ENCODE data around the gene ZCCHC17.
"Not testable (repeated sequence)": the region's sequence is repeated elsewhere in the genome, so short reads cannot be mapped to it uniquely, and the experiment has no call there.

The ZCCHC17 gene, protein sequence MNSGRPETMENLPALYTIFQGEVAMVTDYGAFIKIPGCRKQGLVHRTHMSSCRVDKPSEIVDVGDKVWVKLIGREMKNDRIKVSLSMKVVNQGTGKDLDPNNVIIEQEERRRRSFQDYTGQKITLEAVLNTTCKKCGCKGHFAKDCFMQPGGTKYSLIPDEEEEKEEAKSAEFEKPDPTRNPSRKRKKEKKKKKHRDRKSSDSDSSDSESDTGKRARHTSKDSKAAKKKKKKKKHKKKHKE

DNA sequence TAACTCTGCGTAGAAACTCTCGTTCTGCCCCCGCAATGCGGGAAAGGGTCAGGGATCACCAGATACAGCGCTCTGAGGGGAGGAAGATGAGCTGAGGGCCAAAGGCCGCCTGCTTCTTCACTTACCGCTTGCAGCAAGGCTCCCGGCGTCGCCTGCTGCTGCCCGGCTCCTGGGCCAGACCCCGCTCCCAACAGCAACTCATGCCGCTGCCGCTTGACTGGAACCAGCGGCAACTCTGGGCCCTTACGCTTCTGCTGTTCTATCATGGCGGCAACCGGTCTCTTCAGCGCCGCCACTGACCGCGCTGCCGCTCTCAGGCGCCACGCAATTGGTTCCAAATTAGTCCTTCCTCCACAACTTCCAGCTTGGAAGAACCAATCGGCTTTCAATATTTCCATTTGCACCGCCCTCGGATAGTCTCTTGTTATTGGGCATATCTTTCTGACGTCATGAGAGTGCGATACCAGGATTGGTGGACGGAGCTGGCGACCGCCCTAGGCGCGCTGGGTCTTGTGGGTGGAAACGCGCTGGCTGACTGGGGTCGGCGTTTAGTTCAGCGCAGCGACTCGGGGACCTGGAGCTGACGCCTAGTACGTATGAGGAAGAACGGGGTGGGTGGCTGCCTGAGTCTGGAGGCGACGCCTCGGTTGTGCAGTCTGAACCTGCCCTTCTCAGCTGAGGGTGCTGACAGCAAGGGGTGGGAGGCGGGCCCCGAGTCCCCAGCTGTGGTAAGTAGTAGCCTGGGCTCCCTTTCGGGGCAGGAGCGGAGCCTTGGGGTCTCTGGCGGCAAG is at the start of gene ZCCHC17, which contains the start of gene SNRNP40:
ZCCHC17 (plus strand) TSS at position 547 of the 791 bp plus-strand sequence. CDS start 13,067 bp downstream, outside the sequence.
SNRNP40 (minus strand) TSS at position 303 of the 791 bp plus-strand sequence; CDS start at position 266, 37 bp downstream.
- DNase-seq (ENCODE audit: extremely low read depth in 1 of 2, low read depth in 1 of 2) = peak; percentile 86 to 95

DNA sequence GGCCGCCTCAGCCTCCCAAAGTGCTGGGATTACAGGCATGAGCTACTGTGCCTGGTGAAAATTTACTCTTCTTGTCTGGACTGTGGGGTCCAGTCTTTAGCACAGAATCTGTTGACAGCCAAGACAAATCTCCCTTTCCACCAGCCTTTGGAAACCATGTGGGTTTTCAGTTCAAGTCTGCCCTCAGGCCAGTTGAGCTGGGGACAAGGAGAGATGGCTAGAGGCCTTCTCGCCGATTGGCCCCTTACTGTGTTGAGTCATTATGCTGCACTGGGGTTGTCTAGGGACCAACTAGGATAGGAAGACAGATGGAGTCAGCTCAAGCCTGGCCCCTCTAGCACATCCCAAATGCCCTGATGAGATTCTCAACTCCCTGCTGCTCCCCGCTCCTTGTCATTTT is 48.6 kb upstream of the ZCCHC17 start:
- DNase-seq (ENCODE audit: extremely low read depth in 1 of 2, low read depth in 1 of 2) = no peak

DNA sequence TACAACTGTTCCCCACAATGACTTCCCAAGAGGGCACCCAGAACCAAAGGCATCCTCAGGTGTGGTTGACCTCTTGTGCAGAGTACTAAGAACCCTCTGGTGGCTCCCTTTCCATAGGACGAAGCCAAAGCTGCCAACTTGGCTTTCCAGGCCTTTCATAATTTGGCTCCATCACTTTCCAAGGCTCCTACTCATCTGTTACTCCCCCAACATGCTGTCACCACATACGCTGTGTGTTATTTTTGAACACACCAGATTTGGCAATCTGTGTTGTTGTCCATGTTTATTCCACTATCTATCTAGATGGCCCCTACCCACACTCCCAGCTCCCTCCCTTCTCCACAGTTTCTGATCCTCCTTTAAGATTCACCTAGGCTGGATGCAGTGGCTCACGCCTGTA is 47.0 kb upstream of the ZCCHC17 start:
- no peak for DNase-seq (ENCODE audit: extremely low read depth in 1 of 2, low read depth in 1 of 2)

DNA sequence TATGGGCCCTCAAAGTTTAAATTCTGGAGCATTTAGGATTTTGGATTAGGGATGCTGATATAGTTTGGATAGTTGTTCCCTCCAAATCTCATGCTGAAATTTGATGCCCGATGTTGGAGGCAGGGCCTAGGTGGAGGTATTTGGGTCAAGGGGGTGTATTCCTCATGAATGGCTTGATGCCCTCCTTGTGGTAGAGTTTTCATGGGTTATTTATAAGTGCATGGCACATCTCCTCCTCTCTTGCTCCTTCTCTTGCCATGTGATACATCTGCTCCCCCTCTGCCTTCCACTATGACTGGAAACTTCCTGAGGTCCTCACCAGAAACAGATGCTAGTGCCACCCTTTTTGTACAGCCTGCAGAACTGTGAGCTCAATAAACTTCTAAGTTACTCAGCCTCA is 39.6 kb upstream of the ZCCHC17 start:
- DNase-seq (ENCODE audit: extremely low read depth in 1 of 2, low read depth in 1 of 2) = no peak

DNA sequence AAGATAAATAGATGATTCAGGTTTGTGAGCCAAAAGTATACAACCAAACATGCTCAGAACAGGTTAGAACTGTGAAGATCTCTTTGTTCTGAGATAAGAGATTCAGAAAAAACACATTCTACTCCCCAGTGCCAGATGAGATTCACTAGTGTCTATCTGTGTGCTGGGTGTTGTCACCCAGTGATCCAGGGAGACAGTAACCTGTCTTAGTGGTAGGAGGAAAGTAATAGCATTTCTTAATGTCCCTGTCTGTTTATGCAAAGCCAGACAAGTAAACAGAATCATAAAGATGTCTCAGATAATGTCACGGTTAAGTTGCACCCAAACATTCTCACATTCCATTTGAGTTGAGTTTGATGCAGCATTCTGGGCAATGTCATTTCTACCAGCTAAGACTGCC is 38.3 kb upstream of the ZCCHC17 start:
- no peak for DNase-seq (ENCODE audit: extremely low read depth in 1 of 2, low read depth in 1 of 2)

DNA sequence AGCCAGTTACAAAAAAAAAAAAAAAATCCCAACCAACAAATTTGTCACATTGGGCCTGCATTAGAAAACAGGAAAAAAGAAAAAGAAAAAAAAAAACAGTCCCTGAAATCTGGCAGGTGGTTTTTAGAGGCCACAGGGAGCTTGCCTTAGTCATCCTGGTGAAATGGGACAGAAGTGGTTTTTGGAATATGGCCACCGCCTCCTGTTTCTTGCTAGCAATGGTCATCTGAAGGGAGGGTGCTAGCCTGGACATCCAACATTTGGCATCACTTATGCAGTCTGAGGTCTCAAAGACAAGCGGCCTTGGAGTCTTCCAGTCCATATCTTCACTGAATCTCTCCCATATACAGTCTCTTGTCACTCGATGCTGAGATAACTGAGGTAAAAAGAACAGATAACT is 37.1 kb upstream of the ZCCHC17 start:
- DNase-seq (ENCODE audit: extremely low read depth in 1 of 2, low read depth in 1 of 2) = no peak

DNA sequence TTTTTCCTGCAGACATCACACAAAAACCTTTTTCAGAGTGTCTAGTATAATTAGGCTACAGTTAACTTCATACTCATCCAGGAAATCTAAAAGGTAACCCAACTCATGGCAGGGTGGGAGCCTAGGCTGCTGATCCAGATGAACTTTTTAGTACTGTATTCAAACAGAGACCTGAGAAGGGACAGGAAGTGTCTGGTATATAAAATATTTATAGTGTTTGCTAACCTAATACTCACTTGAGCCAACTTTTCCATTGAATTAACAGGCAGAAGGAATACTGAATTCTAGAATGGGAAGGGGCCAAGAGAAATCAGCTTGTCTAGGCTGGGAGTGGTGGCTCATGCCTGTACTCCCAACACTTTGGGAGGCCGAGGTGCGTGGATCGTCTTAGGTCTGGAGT is 34.9 kb upstream of the ZCCHC17 start:
- no peak for DNase-seq (ENCODE audit: extremely low read depth in 1 of 2, low read depth in 1 of 2)

DNA sequence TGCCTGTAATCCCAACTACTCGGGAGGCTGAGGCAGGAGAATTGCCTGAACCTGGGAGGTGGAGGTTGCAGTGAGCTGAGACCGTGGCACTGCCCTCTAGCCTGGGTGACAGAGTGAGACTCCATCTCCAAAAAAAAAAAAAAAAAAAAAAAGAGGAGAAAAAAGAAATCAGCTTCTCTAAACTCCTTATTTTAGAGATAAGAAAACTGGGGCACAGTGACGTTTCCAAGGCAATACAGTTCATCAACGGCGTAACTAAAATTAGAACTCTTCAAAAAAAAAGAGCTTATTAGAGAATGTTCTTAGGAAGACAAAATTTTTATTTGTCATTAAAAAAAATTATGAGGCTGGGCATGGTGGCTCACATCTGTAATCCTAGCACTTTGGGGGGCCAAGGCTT is 34.4 kb upstream of the ZCCHC17 start:
- DNase-seq (ENCODE audit: extremely low read depth in 1 of 2, low read depth in 1 of 2) = not testable (repeated sequence)

DNA sequence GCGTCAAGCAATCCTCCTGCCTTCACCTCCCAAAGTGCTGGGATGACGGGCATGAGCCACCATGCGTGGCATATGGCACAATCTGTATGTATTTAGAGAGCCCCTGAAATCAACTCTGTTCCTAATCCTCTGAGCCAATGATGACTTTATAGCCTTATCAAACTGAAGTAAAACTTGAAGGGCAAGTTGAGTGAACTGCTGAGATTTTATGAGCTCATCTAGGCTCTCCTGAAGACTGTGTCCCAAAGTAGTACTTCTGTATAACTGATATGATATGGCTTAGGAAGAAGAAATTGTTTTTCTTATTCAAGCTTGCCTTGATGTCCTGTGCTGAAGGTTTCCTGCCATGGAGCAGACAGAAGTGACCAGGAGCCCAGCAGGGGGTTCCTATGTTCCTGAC is 33.4 kb upstream of the ZCCHC17 start:
- DNase-seq (ENCODE audit: extremely low read depth in 1 of 2, low read depth in 1 of 2) = no peak

DNA sequence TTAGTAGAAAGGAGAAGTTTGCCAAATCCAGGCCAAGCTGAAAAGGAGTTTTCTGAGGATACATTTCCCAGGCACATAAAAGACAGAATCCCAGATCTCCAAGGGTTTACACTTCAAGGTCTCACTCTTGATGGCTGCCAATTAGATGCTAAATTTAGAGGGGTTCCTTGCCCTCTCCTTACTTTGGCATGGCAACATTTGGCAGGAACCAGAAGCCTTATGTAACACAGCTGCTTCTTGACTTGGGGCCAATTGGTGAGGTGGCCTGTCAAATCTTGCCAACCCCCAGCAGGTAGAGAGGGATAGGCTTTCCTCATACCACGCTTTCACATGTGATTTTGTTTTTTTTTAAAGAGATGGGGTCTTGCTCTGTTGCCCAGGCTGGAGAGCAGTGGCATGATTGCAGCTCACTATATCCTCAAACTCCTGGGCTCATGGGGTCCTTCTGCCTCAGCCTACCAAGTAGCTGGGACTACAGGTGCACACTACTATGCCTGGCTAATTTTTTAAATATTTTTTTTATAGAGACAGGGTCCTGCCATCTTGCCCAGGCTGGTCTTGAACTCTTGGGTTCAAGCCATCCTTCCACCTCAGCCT is 31.9 kb upstream of the ZCCHC17 start:
- DNase-seq (ENCODE audit: extremely low read depth in 1 of 2, low read depth in 1 of 2) = no peak

DNA sequence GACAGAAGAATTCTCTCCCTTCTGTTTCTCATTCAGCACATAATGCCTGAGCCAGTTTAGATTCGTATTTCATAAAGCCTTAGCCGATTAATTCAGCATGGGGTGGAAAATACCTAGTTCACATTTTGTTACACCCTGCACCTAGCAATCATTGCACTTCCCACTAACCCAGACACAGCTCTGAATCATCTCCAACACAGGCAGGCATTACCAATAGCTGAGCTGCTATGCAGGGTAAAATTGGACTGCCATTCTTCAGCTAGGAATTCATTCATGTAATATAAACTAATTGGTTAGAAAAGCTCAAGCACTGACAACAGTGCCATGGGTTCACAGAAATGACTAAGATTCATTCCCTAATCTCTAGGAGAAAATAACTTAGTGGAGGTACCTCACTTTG is 30.3 kb upstream of the ZCCHC17 start:
- DNase-seq (ENCODE audit: extremely low read depth in 1 of 2, low read depth in 1 of 2) = no peak

DNA sequence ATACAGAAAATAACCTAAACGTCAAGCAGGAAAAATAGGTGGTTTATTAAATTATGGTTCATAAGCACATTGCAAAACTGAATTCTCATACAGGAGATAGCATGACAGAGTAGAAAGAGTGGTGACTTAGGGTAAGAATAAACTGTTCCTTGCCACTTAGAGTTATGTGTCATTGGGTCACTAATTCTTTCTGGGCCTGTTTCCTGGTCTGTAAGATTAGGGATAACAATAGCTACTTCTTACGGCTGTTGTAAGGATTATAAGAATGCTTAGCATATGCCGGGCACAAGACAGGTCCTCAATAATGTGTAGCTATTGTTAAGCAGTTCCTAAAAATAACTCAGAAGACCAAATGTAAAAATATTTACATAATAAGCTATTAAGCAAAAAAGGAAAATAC is 24.5 kb upstream of the ZCCHC17 start:
- no peak for DNase-seq (ENCODE audit: extremely low read depth in 1 of 2, low read depth in 1 of 2)

DNA sequence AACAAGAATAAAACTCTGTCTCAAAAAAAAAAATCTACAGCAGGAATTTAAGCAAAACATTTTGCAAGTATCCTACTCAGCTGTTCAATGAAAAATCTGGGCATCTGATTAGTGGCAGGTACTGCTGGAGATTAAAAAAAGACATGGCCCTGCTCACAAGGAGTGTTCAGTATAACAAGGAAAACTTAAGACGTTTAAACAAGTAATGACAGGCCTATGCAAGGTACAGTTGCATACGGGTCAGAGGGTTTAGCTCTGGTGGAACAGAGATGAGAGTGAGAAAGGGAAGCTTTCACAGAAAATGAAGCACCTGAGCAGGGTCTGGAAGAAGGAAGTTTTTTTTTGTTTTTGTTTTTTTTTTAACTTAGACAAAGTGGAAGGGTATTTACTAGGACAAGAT is 23.2 kb upstream of the ZCCHC17 start:
- no peak for DNase-seq (ENCODE audit: extremely low read depth in 1 of 2, low read depth in 1 of 2)

DNA sequence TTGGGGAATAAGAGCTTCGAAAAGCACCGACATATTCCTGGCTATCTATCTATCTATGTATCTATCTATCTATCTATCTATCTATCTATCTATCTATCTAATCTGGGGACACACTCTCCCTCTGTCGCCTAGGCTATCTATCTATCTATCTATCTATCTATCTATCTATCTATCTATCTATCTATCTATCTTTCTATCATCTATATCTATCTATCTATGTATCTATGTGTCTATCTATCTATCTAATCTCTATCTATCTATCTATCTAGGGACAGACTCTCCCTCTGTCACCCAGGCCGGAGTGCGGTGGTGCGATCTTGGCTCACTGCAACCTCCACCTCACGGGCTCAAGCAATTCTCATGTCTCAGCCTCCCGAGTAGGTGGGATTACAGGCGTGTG is 14.4 kb upstream of the ZCCHC17 start:
- not testable (repeated sequence) for DNase-seq (ENCODE audit: extremely low read depth in 1 of 2, low read depth in 1 of 2)

DNA sequence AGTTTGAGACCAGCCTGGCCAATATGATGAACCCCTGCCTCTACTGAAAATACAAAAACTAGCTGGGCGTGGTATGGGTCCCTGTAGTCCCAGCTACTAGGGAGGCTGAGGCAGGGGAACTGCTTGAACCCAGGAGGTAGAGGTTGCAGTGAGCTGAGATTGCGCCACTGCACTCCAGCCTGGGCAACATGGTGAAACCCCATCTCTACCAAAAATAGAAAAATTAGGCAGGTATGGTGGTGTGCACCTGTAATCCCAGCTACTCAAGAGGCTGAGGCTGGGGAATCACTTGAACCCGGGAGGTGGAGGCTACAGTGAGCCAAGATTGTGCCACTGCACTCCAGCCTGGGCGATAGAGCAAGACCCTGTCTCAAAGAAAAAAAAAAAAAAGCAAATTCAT is 9.0 kb upstream of the ZCCHC17 start:
- not testable (repeated sequence) for DNase-seq (ENCODE audit: extremely low read depth in 1 of 2, low read depth in 1 of 2)

DNA sequence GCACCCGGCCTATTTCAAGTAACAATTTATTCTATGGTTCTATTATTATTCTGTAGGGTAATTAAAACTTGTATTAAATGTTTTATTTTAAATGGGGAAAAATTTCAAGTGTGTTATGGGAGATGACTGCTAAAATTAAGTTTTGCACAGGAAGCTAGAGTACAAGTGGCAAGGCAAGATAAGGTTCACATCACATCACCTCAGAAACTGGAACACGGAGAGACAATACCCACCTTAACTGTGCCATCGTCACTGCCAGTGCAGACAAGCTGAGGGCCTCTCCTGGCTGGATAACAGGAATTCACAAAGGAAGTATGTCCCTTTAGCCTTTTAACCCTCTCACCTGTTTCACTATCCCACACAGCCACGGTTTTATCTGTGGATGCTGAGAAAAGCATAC is 7.8 kb upstream of the ZCCHC17 start:
- no peak for DNase-seq (ENCODE audit: extremely low read depth in 1 of 2, low read depth in 1 of 2)

DNA sequence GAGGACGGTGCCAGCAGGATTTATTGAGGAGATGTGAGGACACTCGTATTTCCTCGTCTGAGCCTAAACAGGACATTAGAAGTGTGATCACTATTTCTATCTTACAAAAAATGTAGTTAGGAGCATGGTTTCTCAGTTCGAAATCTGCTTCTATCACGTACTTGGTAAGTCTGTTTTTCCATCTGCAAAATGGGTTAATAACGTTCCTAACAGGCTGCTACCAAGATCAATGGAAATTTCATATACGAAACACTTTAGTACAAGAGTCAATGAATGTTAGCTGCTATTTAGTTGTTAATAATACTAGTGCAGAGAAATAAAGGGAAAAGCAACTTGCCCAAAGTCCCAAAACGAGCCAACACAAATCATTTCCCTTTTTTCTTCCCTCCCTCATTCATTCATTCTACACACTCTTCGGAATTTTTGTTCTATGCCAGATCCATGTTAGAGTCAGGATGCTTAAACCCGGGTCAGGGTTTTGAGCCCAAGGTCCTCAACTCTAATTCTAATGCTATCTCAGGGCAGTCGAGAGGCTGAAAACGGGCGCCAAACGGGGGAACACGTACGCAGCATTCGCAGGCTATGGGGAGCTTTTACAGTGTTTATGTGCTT is 852 bp upstream of the ZCCHC17 start:
- DNase-seq (ENCODE audit: extremely low read depth in 1 of 2, low read depth in 1 of 2) = no peak

DNA sequence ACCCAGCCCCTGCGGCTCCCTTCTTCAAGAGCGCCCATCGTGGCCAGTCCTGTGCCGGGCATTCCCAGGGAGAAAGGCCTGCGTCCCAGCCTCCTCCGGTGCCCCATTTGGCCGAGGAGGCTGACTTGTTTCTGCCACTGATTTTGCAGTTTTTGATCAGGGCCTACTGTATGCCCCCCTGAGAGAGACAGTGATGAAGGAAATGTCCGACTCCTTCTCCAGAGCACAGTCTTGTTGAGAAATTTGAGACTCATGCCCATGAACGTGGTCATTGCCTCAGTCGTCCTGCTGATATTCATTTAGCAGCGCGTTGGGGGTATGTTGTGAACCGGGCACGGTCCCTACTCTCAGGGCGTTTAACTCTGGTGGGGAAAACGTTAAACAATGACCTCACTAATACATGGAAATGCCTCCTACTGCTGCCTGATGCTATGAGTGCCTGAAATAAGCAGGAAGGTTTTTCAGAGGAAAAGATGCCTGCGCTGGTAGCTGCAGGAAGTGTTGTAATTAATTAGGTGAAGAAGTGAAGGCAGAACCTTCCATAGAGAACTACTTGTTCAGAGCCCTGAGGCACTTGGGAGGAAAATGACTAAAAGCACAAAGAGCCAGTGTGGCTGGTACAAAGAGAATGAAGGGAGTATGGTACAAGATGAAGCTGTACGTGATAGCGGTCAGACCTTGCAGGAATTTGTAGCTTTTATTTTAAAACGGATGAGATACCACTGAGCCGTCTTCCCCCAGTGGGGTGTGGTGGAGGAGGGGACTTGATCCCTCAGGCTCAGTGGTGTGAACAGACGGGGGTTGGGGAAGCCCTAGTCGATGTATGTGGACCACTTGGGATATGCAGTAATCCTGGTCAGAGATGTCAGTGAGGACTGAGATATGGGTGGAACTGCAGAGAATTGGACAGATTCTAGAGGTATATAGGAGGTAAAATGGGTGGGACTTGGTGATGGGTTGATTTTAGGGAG is 730 bp downstream of the ZCCHC17 start:
- no peak for DNase-seq (ENCODE audit: extremely low read depth in 1 of 2, low read depth in 1 of 2)

DNA sequence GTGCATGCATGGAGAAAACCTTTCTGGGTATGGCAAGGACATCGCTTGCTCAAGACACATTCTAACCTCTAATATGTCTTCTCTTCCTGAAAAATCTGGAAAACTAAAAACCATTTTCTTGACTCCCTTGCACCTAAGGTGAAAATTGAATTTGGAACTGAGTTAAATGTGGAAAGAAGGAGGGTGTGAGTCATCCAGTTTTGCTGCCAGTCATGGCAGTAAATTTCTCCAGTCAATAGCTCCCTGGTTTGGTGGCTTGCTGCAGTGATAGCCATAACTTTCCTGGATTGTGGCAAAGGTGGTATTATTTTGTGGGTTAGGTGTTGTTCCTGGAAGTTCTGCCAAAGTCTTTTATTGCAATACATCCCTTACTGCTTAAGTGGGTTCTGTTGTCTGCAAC is 2.5 kb downstream of the ZCCHC17 start:
- no peak for DNase-seq (ENCODE audit: extremely low read depth in 1 of 2, low read depth in 1 of 2)

DNA sequence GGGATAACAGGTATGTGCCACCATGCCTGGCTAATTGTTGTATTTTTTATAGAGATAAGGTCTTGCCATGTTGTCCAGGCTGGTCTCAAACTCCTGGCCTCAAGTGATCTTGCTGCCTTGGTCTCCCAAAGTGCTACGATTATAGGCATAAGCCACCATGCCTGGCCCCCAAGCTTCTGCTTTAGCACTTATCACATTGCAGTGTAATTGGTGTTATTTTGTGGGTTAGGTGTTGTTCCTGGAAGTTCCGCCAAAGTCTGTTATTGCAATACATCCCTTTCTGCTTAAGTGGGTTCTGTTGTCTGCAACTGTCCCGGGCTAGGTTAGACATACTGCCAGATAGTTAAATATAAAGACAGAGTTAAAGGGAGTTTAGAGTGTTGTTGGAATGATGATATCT is 3.4 kb downstream of the ZCCHC17 start:
- no peak for DNase-seq (ENCODE audit: extremely low read depth in 1 of 2, low read depth in 1 of 2)

Data from stimulated activated CD8-positive, alpha-beta memory T cell treated with anti-CD3 and anti-CD28 coated beads, Interleukin-7, amount 100 ng/mL, for 48 hours (primary cell).